Lung (tissue), 12 donors: ENCODE measurements around the gene PCYT2. TPM values are rescaled to one million over a fixed set of nuclear protein-coding genes. Genes with fewer than 3 reads are reported as not detected.
"Not testable (repeated sequence)": the region's sequence is repeated elsewhere in the genome, so short reads cannot be mapped to it uniquely, and the experiment has no call there.

Experiments
- ATAC-seq: fragments of 200-7000 bp; cut with Tn5 transposase; one replicate; pipeline ENCODE4 v1.9.1; 2020; ENCODE audit warnings: moderate number of reproducible peaks; ENCODE audit not compliant: insufficient read depth, low FRiP score
- DNase-seq, 3 donors: peaks; one replicate each; pipeline ENCODE4 v3.0.0-alpha.2; 2013 to 2017
- H3K27ac ChIP-seq, 2 donors: one replicate each; pipeline ENCODE4 v1.5.1; 2013; ENCODE audit warnings: mild to moderate bottlenecking in 2 of 2, moderate library complexity in 2 of 2, control low read depth in 1 of 2, inconsistent platforms in 1 of 2, low read depth in 1 of 2, low read length in 1 of 2
- H3K27me3 ChIP-seq, 3 donors: one replicate each; pipeline ENCODE4 v1.5.1; 2013; ENCODE audit warnings: low read length in 2 of 3; ENCODE audit not compliant: control insufficient read depth in 3 of 3, insufficient read depth in 3 of 3
- H3K36me3 ChIP-seq, 4 donors: one replicate each; pipeline ENCODE4 v1.5.1; 2013; ENCODE audit warnings: low read length in 4 of 4, mild to moderate bottlenecking in 1 of 4, moderate library complexity in 1 of 4; ENCODE audit not compliant: control insufficient read depth in 4 of 4, insufficient read depth in 4 of 4
- H3K4me1 ChIP-seq, 5 donors: one replicate each; pipeline ENCODE4 v1.5.1; 2013; ENCODE audit warnings: low read length in 5 of 5, mild to moderate bottlenecking in 2 of 5, moderate library complexity in 1 of 5; ENCODE audit not compliant: control insufficient read depth in 5 of 5, insufficient read depth in 5 of 5
- H3K4me3 ChIP-seq: one replicate; pipeline ENCODE4 v1.5.1; 2013; ENCODE audit warnings: mild to moderate bottlenecking, control low read depth, moderate library complexity
- H3K9ac ChIP-seq, 2 donors: one replicate each; pipeline ENCODE4 v1.5.1; 2013; ENCODE audit warnings: low read length in 2 of 2, control low read depth in 1 of 2; ENCODE audit not compliant: insufficient read depth in 1 of 2
- H3K9me3 ChIP-seq, 4 donors: one replicate each; pipeline ENCODE4 v1.5.1; 2013; ENCODE audit warnings: low read length in 3 of 4, mild to moderate bottlenecking in 1 of 4, moderate library complexity in 1 of 4; ENCODE audit not compliant: control insufficient read depth in 4 of 4, insufficient read depth in 3 of 4
- CTCF ChIP-seq: IDR thresholded peaks from 2 replicates; pipeline ENCODE4 v1.5.1; 2012; ENCODE audit warnings: mild to moderate bottlenecking; ENCODE audit errors: control extremely low read depth, extremely low read depth
- WGBS, 2 donors: extraction: QIAGEN DNeasy Blood & Tissue Kit; methylation state at CpG; one replicate each; pipeline ENCODE4 v1.1.7; 2013; 5-methylcytosine and 5-hydroxymethylcytosine counted together
- polyA plus RNA-seq, 2 donors: library from polyadenylated mRNA; stranded (reverse); fragments of 200-250 nt; gene quantifications; one replicate each; pipeline ENCODE4 v1.2.1, GENCODE V29; 2013
- total RNA-seq, 2 donors: library from RNA; depleted of rRNA in 1 of 2; stranded (reverse); fragments of >200 nt in 1 of 2; gene quantifications; one replicate each; pipeline ENCODE4 v1.2.1, GENCODE V29; 2014 to 2021
- donor health status: control.
- donor health status: control.
- donor health status: Bipolar disorder and iron deficiency.
- donor health status: healthy.
- donor health status: DM: yes; HTN: yes; CAD: no.

Gene PCYT2
- total and polyA plus RNA-seq, 4 donors = 23.0 to 91.6 (median 67.5) TPM

DNA sequence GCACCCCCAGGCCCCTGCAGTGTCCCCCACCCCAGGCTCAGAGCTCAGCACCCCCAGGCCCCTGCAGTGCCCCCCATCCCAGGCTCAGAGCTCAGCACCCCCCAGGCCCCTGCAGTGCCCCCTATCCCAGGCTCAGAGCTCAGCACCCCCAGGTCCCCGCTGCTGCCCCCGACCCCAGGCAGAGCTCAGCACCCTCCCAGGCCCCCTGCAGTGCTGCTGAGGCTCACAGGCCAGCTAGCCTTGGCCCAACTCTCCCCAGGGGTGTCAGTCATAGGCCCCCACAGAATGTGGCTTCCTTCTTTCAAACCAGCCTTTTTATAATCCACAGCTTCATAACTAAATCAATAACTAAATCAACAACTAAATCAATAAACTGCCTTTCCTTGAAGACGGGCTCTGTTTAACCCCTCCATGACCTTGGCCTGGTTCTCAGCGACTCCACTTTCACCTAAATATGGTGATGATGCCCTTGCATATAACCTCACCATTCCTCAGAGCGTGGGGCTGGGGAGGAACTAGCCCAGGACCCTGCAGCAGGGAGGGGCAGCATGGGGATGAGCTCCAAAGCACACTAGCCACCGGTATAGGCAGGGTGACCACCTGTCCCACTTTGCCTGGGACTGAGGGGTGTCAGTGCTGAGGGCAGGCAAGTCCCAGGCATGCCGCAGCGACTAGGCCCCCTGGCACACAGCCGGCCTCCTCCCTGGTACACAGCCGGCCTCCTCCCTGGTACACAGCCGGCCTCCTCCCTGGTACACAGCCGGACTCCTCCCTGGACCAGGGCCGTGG, 44.8 kb upstream of the PCYT2 start:
- Histone ChIP-seq H3K27me3 (peaks cover 0 to 7% (median 6%) of the 10 kb centered on the region in 3 donors), H3K27ac (no peak overlapping the region), H3K36me3 (no peaks in the 10 kb centered on the region), H3K9me3 (no peaks in the 10 kb centered on the region), H3K9ac (no peak overlapping the region), H3K4me3 (no peak overlapping the region), H3K4me1 (peaks cover 0 to 8% (median 0%) of the 10 kb centered on the region in 5 donors)
- DNase-seq (no peak), ATAC-seq (no peak)
- WGBS, 2 donors = 84 to 92% methylated on average over 13 of the region's 13 CpGs
- no peak for TF ChIP-seq CTCF

GRCh38 chr17:81955058-81955681, 44.0 kb upstream of the PCYT2 start:
- H3K9ac ChIP-seq = no peak overlapping the region
- peaks cover 0 to 7% (median 6%) of the 10 kb centered on the region in 3 donors for H3K27me3 ChIP-seq
- no peaks in the 10 kb centered on the region for H3K9me3 ChIP-seq
- no peak for DNase-seq
- no peak overlapping the region for H3K27ac ChIP-seq
- peaks cover 0 to 5% (median 0%) of the 10 kb centered on the region in 5 donors for H3K4me1 ChIP-seq
- no peak overlapping the region for H3K4me3 ChIP-seq
- H3K36me3 ChIP-seq = no peaks in the 10 kb centered on the region
- ATAC-seq = no peak
- no peak for TF ChIP-seq CTCF
- WGBS, 2 donors = 84 to 90% methylated on average over 26 of the region's 26 CpGs

- Histone ChIP-seq H3K9me3 (no peaks in the 10 kb centered on the region), H3K27ac (no peak overlapping the region), H3K4me1 (peaks cover 0 to 3% (median 0%) of the 10 kb centered on the region in 5 donors), H3K4me3 (no peak overlapping the region), H3K27me3 (peaks cover 0 to 7% (median 6%) of the 10 kb centered on the region in 3 donors), H3K9ac (no peak overlapping the region), H3K36me3 (no peaks in the 10 kb centered on the region)
- DNase-seq = no peak
- 88 to 89% methylated on average over 19 of the region's 19 CpGs for WGBS, 2 donors
- no peak for TF ChIP-seq CTCF
- ATAC-seq = no peak
These were observed 43.2 kb upstream of the PCYT2 start for GRCh38 chr17:81954131-81955057.

- not testable (repeated sequence) for H3K4me3 ChIP-seq, H3K9ac ChIP-seq, H3K4me1 ChIP-seq, H3K27ac ChIP-seq, DNase-seq, ATAC-seq, H3K9me3 ChIP-seq, H3K27me3 ChIP-seq, H3K36me3 ChIP-seq
- 73 to 79% methylated on average over 5 of the region's 5 CpGs for WGBS, 2 donors
These were observed 42.2 kb upstream of the PCYT2 start for GRCh38 chr17:81953443-81953842.
